Choroid plexus epithelial cell (primary cell): Measurements from ENCODE around the gene CCDC91.

Experiments used
- DNase-seq: peaks from one replicate; pipeline ENCODE4 v3.0.0-alpha.2; 2010; ENCODE audit warnings: low read depth
- H3K4me3 ChIP-seq: 2 replicates; pipeline ENCODE4 v1.5.1; 2011; ENCODE audit warnings: low read depth, mild to moderate bottlenecking, control low read depth, low read length, moderate library complexity
- CTCF ChIP-seq: conservative IDR thresholded peaks from 2 replicates; pipeline ENCODE4 v1.5.1; 2011; ENCODE audit warnings: low read depth, mild to moderate bottlenecking, control low read depth, inconsistent platforms, low read length, moderate library complexity

Gene CCDC91

GRCh38 chr12:28569698-28570411, 379.6 kb downstream of the CCDC91 start:
- H3K4me3 ChIP-seq = no peak overlapping the region
- peak; percentile 68 for DNase-seq
- no peak for TF ChIP-seq CTCF

- TF ChIP-seq CTCF = no peak
- no peak overlapping the region for H3K4me3 ChIP-seq
- no peak for DNase-seq
These were observed 380.6 kb downstream of the CCDC91 start for GRCh38 chr12:28570811-28571210.

- TF ChIP-seq CTCF = no peak
- no peak overlapping the region for H3K4me3 ChIP-seq
- DNase-seq = no peak
These were observed 384.7 kb downstream of the CCDC91 start for GRCh38 chr12:28574746-28575592.

GRCh38 chr12:28575593-28576205, 385.4 kb downstream of the CCDC91 start:
- TF ChIP-seq CTCF = no peak
- H3K4me3 ChIP-seq = no peak overlapping the region
- no peak for DNase-seq

GRCh38 chr12:28578361-28578760, 388.1 kb downstream of the CCDC91 start:
- peak; percentile 25 for DNase-seq
- H3K4me3 ChIP-seq = no peak overlapping the region
- no peak for TF ChIP-seq CTCF

GRCh38 chr12:28578833-28579252, 388.6 kb downstream of the CCDC91 start:
- DNase-seq = peak; percentile 68
- no peak overlapping the region for H3K4me3 ChIP-seq
- no peak for TF ChIP-seq CTCF
